Esophagus mucosa (tissue), 1 donor: ENCODE measurements around the gene RPS3. TPM values are rescaled to one million over a fixed set of nuclear protein-coding genes. Genes with fewer than 3 reads are reported as not detected.
"Not testable (repeated sequence)": the region's sequence is repeated elsewhere in the genome, so short reads cannot be mapped to it uniquely, and the experiment has no call there.

ENCODE experiments used
- ATAC-seq: fragments of 200-7000 bp; cut with Tn5 transposase; one replicate; pipeline ENCODE4 v1.9.1; 2020
- total RNA-seq: library from RNA; stranded (reverse); gene quantifications from one replicate; pipeline ENCODE4 v1.2.4, GENCODE V29; 2023
- donor health status: DM: yes; HTN: yes; CAD: no.

The RPS3 gene
- total RNA-seq, 1 donor from 2014 or later = 2,660 TPM

- ATAC-seq = peak; percentile 90
Measured at GRCh38 chr11:75380716-75381420, 18.4 kb upstream of the RPS3 start.

GRCh38 chr11:75383246-75383645, 16.1 kb upstream of the RPS3 start:
- ATAC-seq = no peak

GRCh38 chr11:75384438-75385080, 14.8 kb upstream of the RPS3 start:
- ATAC-seq = peak; percentile 64

- ATAC-seq = no peak
Measured at GRCh38 chr11:75386942-75387630, 12.2 kb upstream of the RPS3 start.

GRCh38 chr11:75387736-75388294, 11.5 kb upstream of the RPS3 start:
- no peak for ATAC-seq

- peak; percentile 80 for ATAC-seq
Measured at GRCh38 chr11:75388386-75389275, 10.7 kb upstream of the RPS3 start.

GRCh38 chr11:75389276-75389605, 10.1 kb upstream of the RPS3 start:
- no peak for ATAC-seq

- no peak for ATAC-seq
Measured at GRCh38 chr11:75389925-75390324, 9.4 kb upstream of the RPS3 start.

GRCh38 chr11:75394085-75394840, 5.1 kb upstream of the RPS3 start:
- ATAC-seq = no peak

- ATAC-seq = no peak
Measured at GRCh38 chr11:75398906-75399305, 412 bp upstream of the RPS3 start.

- ATAC-seq = peak; percentile 5
Measured at GRCh38 chr11:75400146-75400865, 988 bp downstream of the RPS3 start.

GRCh38 chr11:75402002-75402773, 2.9 kb downstream of the RPS3 start:
- ATAC-seq = no peak

- no peak for ATAC-seq
Measured at GRCh38 chr11:75403037-75403436, 3.7 kb downstream of the RPS3 start.

- no peak for ATAC-seq
Measured at GRCh38 chr11:75403983-75404658, 4.8 kb downstream of the RPS3 start.

- ATAC-seq = peak; percentile 8
Measured at GRCh38 chr11:75406338-75406777, 7.0 kb downstream of the RPS3 start.

- ATAC-seq = no peak
Measured at GRCh38 chr11:75408957-75409219, 9.6 kb downstream of the RPS3 start.

- ATAC-seq = not testable (repeated sequence)
Measured at GRCh38 chr11:75409971-75410370, 10.7 kb downstream of the RPS3 start.

GRCh38 chr11:75413146-75413545, 13.8 kb downstream of the RPS3 start:
- ATAC-seq = not testable (repeated sequence)

GRCh38 chr11:75413864-75414263, 14.5 kb downstream of the RPS3 start:
- no peak for ATAC-seq
